Measurements from ENCODE around the gene OAS2.

The OAS2 gene

DNA sequence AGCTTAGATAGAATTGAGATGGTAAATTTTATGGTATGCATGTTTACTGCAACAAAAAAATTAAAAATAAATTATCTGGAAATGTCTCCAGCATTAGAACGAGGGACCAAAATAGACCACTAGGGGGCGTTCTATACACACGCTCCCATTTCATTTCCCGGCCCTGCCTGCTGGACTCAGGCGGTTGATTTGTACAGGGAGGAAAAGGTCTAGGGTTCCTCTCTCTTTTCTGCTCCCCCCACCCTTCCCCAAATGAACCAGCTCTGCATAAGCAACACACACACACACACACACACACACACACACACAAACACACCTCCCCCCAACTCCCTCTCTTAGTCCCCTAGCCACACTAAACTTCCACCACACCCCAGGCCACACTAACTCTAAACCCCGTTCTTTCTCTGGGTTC lies 70.4 kb downstream of the OAS2 start:
- H3K36me3 ChIP-seq (ENCODE audit: insufficient read depth, low read length), result no peaks in the 10 kb centered on the region
- peak overlapping the region; percentile 99 for H3K27ac ChIP-seq (ENCODE audit: low read depth, low read length, poor library complexity, severe bottlenecking)
- H3K4me2 ChIP-seq (ENCODE audit: low read length), result peak overlapping the region; percentile 60
- H2AFZ ChIP-seq (ENCODE audit: low read length), result no peak overlapping the region
- peak overlapping the region; percentile 25 for H3K4me3 ChIP-seq (ENCODE audit: low read depth, low read length, poor library complexity, severe bottlenecking)
- peak overlapping the region; percentile 73 for H3K9ac ChIP-seq (ENCODE audit: low read length)
- no peaks in the 10 kb centered on the region for H3K79me2 ChIP-seq (ENCODE audit: insufficient read depth, low read length)
- H3K9me3 ChIP-seq (ENCODE audit: low read length), result no peaks in the 10 kb centered on the region
- H3K27me3 ChIP-seq (ENCODE audit: insufficient read depth, low read length), result no peaks in the 10 kb centered on the region
- no peaks in the 10 kb centered on the region for H4K20me1 ChIP-seq (ENCODE audit: insufficient read depth, low read length)
- peaks cover 59% of the 10 kb centered on the region for H3K4me1 ChIP-seq (ENCODE audit: insufficient read depth, low read length, severe bottlenecking)
- H3K9me2 ChIP-seq (ENCODE audit: low read depth, low read length), result no peaks in the 10 kb centered on the region
- TF ChIP-seq, protein P1, sequence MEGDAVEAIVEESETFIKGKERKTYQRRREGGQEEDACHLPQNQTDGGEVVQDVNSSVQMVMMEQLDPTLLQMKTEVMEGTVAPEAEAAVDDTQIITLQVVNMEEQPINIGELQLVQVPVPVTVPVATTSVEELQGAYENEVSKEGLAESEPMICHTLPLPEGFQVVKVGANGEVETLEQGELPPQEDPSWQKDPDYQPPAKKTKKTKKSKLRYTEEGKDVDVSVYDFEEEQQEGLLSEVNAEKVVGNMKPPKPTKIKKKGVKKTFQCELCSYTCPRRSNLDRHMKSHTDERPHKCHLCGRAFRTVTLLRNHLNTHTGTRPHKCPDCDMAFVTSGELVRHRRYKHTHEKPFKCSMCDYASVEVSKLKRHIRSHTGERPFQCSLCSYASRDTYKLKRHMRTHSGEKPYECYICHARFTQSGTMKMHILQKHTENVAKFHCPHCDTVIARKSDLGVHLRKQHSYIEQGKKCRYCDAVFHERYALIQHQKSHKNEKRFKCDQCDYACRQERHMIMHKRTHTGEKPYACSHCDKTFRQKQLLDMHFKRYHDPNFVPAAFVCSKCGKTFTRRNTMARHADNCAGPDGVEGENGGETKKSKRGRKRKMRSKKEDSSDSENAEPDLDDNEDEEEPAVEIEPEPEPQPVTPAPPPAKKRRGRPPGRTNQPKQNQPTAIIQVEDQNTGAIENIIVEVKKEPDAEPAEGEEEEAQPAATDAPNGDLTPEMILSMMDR (IDR thresholded peaks at IDR 0.05; ENCODE audit: low read length), result peak; percentile 84
- no peak for TF ChIP-seq EZH2 (IDR thresholded peaks at IDR 0.05; ENCODE audit: borderline replicate concordance, low read length)
- peaks cover 13% of the 10 kb centered on the region; the same call in 1 of the 2 replicates for H3F3A ChIP-seq (ENCODE audit: insufficient read depth, low read length)

DNA sequence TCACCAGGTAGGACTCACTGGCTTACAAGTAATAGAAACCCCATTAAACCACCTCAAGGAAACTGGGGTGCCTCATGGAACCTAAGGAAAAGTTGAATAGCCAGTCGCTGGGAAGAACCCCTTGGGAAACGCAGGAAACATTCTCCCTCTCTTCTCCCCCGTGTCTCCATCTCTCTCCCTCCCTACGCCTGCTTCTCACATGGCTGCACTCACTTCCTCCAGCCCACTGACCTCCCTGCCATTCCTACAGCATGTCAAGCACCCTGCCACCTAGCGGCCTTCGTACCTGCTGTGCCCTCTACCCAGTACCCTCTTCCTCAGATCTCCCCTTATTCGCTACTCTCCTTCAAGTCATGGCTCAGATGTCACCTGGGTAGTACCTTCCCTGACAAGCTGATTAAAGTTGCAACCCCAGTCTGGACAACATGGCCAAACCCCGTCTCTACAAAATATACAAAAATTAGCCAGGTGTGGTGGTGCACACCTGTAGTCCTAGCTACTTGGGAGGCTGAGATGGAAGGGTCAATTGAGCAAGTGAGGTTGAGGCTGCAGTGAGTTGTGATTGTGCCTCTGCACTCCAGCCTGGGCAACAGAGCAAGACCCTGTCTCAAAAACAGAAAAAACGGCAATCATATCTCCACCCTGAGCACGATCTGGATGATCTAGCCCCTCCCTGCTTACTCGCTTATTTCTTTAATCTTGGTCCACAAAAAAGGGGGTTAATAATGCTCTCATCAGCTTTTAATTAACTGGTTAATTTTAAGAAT lies 71.8 kb downstream of the OAS2 start:
- Histone ChIP-seq H3K9ac (ENCODE audit: low read length) (peak overlapping the region; percentile 73; the same call in 1 of the 2 replicates), H3K9me3 (ENCODE audit: low read length) (no peaks in the 10 kb centered on the region), H3K27ac (ENCODE audit: low read depth, low read length, poor library complexity, severe bottlenecking) (peak overlapping the region; percentile 99), H3K27me3 (ENCODE audit: insufficient read depth, low read length) (no peaks in the 10 kb centered on the region), H3K4me3 (ENCODE audit: low read depth, low read length, poor library complexity, severe bottlenecking) (no peak overlapping the region), H3F3A (ENCODE audit: insufficient read depth, low read length) (peaks cover 13% of the 10 kb centered on the region; the same call in 1 of the 2 replicates), H3K36me3 (ENCODE audit: insufficient read depth, low read length) (no peaks in the 10 kb centered on the region), H3K4me2 (ENCODE audit: low read length) (peak overlapping the region; percentile 60; the same call in 1 of the 2 replicates), H4K20me1 (ENCODE audit: insufficient read depth, low read length) (no peaks in the 10 kb centered on the region), H3K9me2 (ENCODE audit: low read depth, low read length) (no peaks in the 10 kb centered on the region), H3K4me1 (ENCODE audit: insufficient read depth, low read length, severe bottlenecking) (peaks cover 67% of the 10 kb centered on the region), H3K79me2 (ENCODE audit: insufficient read depth, low read length) (no peaks in the 10 kb centered on the region), H2AFZ (ENCODE audit: low read length) (no peak overlapping the region)
- TF ChIP-seq, protein P1 (IDR thresholded peaks at IDR 0.05; ENCODE audit: low read length), result peak; percentile 87
- no peak for TF ChIP-seq EZH2 (IDR thresholded peaks at IDR 0.05; ENCODE audit: borderline replicate concordance, low read length)

DNA sequence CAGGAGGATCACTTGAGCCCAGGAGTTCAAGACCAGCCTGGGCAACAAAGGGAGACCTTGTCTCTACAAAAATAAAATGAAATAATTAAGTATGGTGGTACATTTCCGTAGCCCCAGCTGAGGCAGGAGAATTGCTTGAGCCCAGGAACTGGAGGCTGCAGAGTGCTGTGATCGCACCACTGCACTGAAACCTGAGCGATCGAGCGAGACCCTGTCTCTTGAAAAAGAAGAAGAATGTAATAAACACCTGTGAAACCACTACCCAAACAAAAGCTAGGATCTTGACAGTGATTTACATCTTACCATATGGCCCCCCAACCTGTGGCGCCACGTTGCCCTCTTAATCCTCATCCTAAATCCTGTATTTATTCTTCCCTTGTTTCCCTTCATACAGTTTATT lies 72.5 kb downstream of the OAS2 start:
- no peaks in the 10 kb centered on the region for H3K9me2 ChIP-seq (ENCODE audit: low read depth, low read length)
- no peaks in the 10 kb centered on the region for H3K27me3 ChIP-seq (ENCODE audit: insufficient read depth, low read length)
- H3K79me2 ChIP-seq (ENCODE audit: insufficient read depth, low read length), result peaks cover under 1% of the 10 kb centered on the region
- H3K9ac ChIP-seq (ENCODE audit: low read length), result peak overlapping the region; percentile 73; the same call in 1 of the 2 replicates
- no peaks in the 10 kb centered on the region for H3K36me3 ChIP-seq (ENCODE audit: insufficient read depth, low read length)
- no peaks in the 10 kb centered on the region for H4K20me1 ChIP-seq (ENCODE audit: insufficient read depth, low read length)
- H3K9me3 ChIP-seq (ENCODE audit: low read length), result no peaks in the 10 kb centered on the region
- no peak for TF ChIP-seq EZH2 (IDR thresholded peaks at IDR 0.05; ENCODE audit: borderline replicate concordance, low read length)
- TF ChIP-seq, protein P1 (IDR thresholded peaks at IDR 0.05; ENCODE audit: low read length), result no peak
- no peak overlapping the region for H2AFZ ChIP-seq (ENCODE audit: low read length)
- peaks cover 74% of the 10 kb centered on the region for H3K4me1 ChIP-seq (ENCODE audit: insufficient read depth, low read length, severe bottlenecking)
- H3K4me2 ChIP-seq (ENCODE audit: low read length), result peak overlapping the region; percentile 55
- peak overlapping the region; percentile 99 for H3K27ac ChIP-seq (ENCODE audit: low read depth, low read length, poor library complexity, severe bottlenecking)
- peaks cover 13% of the 10 kb centered on the region; the same call in 1 of the 2 replicates for H3F3A ChIP-seq (ENCODE audit: insufficient read depth, low read length)
- H3K4me3 ChIP-seq (ENCODE audit: low read depth, low read length, poor library complexity, severe bottlenecking), result no peak overlapping the region

Measured in OCI-LY1 (cell line).